Loucy (cell line): ENCODE results near the gene STXBP4.

ENCODE experiments used
- H2AFZ ChIP-seq: fragments of 200-600 bp; sonication (generic); 2 replicates; pipeline ENCODE4 v1.6.0; 2016; ENCODE audit warnings: antibody characterized with exemption, mild to moderate bottlenecking, low read length, moderate library complexity
- H3F3A ChIP-seq: fragments of 200-600 bp; 2 replicates; pipeline ENCODE4 v1.6.0; 2016; ENCODE audit warnings: antibody characterized with exemption, low read depth, mild to moderate bottlenecking
- H3K27me3 ChIP-seq: fragments of 200-600 bp; sonication (generic); 2 replicates; pipeline ENCODE4 v1.6.1; 2014; ENCODE audit warnings: low read length, mild to moderate bottlenecking; ENCODE audit not compliant: insufficient read depth, poor library complexity, severe bottlenecking
- H3K36me3 ChIP-seq: fragments of 200-600 bp; sonication (generic); 2 replicates; pipeline ENCODE4 v1.6.1; 2016; ENCODE audit warnings: low read length; ENCODE audit not compliant: insufficient read depth
- H3K4me1 ChIP-seq: fragments of 200-600 bp; sonication (generic); 2 replicates; pipeline ENCODE4 v1.5.1; 2014; ENCODE audit warnings: low read length, mild to moderate bottlenecking; ENCODE audit not compliant: insufficient read depth, poor library complexity, severe bottlenecking
- H3K4me2 ChIP-seq: fragments of 200-600 bp; sonication (generic); 2 replicates; pipeline ENCODE4 v1.6.0; 2014; ENCODE audit warnings: antibody characterized with exemption, low read length, low read depth, mild to moderate bottlenecking; ENCODE audit not compliant: poor library complexity, severe bottlenecking
- H3K4me3 ChIP-seq: fragments of 200-600 bp; sonication (generic); 2 replicates; pipeline ENCODE4 v1.5.1; 2014; ENCODE audit warnings: low read length, mild to moderate bottlenecking, mixed read lengths; ENCODE audit not compliant: poor library complexity, severe bottlenecking
- H3K79me2 ChIP-seq: fragments of 200-600 bp; sonication (generic); 2 replicates; pipeline ENCODE4 v1.6.1; 2014; ENCODE audit warnings: low read length; ENCODE audit not compliant: insufficient read depth
- H3K9ac ChIP-seq: fragments of 200-600 bp; sonication (generic); 2 replicates; pipeline ENCODE4 v1.6.0; 2014; ENCODE audit warnings: mild to moderate bottlenecking, low read depth, low read length, moderate library complexity; ENCODE audit not compliant: poor library complexity, severe bottlenecking
- H3K9me2 ChIP-seq: fragments of 200-600 bp; sonication (generic); replicated peaks from 2 replicates; pipeline ENCODE4 v1.6.1; 2016; ENCODE audit warnings: low read depth, low read length, mixed read lengths
- H3K9me3 ChIP-seq: fragments of 200-600 bp; sonication (generic); 2 replicates; pipeline ENCODE4 v1.6.1; 2014; ENCODE audit warnings: mild to moderate bottlenecking, antibody characterized with exemption, low read length, low read depth; ENCODE audit not compliant: insufficient read depth
- H4K20me1 ChIP-seq: fragments of 200-600 bp; sonication (generic); 2 replicates; pipeline ENCODE4 v1.6.0; 2014; ENCODE audit warnings: antibody characterized with exemption, low read length, mild to moderate bottlenecking; ENCODE audit not compliant: insufficient read depth, poor library complexity, severe bottlenecking
- EZH2phosphoT487 ChIP-seq: fragments of 200-600 bp; IDR thresholded peaks from 2 replicates; pipeline ENCODE4 v1.6.1; 2018; ENCODE audit warnings: antibody characterized with exemption, mild to moderate bottlenecking, moderate library complexity, borderline replicate concordance
- TF ChIP-seq, protein P1 (sequence below): fragments of 200-600 bp; sonication (generic); conservative IDR thresholded peaks from 2 replicates; pipeline ENCODE4 v1.5.1; 2014; ENCODE audit warnings: mild to moderate bottlenecking, antibody characterized with exemption, low read length

Gene STXBP4, protein sequence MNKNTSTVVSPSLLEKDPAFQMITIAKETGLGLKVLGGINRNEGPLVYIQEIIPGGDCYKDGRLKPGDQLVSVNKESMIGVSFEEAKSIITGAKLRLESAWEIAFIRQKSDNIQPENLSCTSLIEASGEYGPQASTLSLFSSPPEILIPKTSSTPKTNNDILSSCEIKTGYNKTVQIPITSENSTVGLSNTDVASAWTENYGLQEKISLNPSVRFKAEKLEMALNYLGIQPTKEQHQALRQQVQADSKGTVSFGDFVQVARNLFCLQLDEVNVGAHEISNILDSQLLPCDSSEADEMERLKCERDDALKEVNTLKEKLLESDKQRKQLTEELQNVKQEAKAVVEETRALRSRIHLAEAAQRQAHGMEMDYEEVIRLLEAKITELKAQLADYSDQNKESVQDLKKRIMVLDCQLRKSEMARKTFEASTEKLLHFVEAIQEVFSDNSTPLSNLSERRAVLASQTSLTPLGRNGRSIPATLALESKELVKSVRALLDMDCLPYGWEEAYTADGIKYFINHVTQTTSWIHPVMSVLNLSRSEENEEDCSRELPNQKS

DNA sequence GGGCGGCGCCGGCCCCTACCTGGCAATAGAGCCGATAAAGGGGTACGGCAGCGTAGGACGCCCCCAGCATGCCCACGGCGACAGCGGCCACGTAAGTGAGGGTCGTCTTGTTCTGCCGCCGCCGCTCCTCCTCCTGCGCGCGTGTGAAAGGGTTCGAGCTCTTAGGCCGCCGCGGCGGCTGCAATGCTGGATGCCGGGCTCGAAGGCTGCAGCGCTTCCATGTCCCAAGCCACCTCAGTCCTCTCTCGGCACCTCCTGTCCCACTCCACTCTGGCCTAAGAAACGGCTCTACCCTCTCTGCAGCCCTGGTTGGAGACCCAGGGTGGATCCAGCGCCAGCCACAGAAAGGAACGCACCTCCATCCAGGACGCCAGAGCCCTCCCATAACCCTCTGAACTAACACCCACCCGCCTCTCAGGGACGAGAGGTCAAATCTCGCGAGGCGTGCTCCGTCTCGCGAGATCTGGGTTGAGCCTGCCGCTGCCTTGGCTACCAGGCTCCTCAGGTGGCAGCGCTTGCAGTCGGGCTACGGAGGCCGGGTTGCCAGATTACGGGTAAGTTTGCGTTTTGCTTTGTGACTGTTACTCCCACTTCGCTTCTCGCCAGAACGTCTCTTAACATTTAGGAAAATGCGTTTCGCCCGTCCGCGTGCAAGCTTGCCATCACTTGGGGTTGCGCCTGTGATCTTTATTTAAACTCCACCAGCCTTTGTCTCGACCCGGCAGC is at the start of gene STXBP4, which contains the start of gene COX11:
Gene STXBP4 (plus strand): TSS at position 504 of the 726 bp plus-strand sequence. CDS start 17,455 bp downstream, outside the sequence.
Gene COX11 (minus strand): TSS at position 393 of the 726 bp plus-strand sequence. CDS start 8 bp downstream, at position 385.
- H3F3A ChIP-seq = no peaks in the 10 kb centered on the region
- peak within 1 kb of the TSS; percentile 90 for H3K9ac ChIP-seq
- H3K79me2 ChIP-seq = peaks cover 60% of the 10 kb centered on the region
- no peak for TF ChIP-seq EZH2phosphoT487
- TF ChIP-seq, protein P1, sequence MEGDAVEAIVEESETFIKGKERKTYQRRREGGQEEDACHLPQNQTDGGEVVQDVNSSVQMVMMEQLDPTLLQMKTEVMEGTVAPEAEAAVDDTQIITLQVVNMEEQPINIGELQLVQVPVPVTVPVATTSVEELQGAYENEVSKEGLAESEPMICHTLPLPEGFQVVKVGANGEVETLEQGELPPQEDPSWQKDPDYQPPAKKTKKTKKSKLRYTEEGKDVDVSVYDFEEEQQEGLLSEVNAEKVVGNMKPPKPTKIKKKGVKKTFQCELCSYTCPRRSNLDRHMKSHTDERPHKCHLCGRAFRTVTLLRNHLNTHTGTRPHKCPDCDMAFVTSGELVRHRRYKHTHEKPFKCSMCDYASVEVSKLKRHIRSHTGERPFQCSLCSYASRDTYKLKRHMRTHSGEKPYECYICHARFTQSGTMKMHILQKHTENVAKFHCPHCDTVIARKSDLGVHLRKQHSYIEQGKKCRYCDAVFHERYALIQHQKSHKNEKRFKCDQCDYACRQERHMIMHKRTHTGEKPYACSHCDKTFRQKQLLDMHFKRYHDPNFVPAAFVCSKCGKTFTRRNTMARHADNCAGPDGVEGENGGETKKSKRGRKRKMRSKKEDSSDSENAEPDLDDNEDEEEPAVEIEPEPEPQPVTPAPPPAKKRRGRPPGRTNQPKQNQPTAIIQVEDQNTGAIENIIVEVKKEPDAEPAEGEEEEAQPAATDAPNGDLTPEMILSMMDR = peak; percentile 60
- H4K20me1 ChIP-seq = peaks cover 6% of the 10 kb centered on the region
- no peaks in the 10 kb centered on the region for H3K27me3 ChIP-seq
- no peaks in the 10 kb centered on the region for H3K9me2 ChIP-seq
- peak within 1 kb of the TSS; percentile 86 for H3K4me3 ChIP-seq
- H3K4me2 ChIP-seq = peak within 1 kb of the TSS; percentile 83
- H3K36me3 ChIP-seq = peaks cover 8% of the 10 kb centered on the region; the same call in 1 of the 2 replicates
- H2AFZ ChIP-seq = peak within 1 kb of the TSS; percentile 95
- H3K4me1 ChIP-seq = peaks cover 60% of the 10 kb centered on the region
- H3K9me3 ChIP-seq = no peaks in the 10 kb centered on the region

DNA sequence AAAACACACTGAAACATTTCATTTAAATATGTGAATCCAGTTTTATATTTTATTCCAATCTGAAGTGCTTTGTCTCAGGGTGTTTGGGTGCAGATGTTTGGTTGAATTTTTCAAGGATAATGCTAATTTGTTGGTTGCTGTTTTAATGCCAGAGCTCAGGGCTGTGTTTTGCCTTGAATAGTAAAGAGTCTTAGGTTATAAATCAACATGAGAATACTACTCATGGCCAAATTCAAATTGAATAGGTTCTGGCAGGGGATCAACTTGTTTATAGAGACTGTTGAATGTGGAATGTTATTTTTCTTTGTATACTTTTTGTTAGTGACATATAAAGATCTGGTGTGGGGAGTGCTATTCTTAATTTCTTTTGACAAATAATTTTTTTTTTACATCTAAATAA is 49.1 kb upstream of the STXBP4 start:
- Histone ChIP-seq H3K4me1 (no peaks in the 10 kb centered on the region), H3K9me2 (no peaks in the 10 kb centered on the region), H3K4me2 (no peak overlapping the region), H2AFZ (no peak overlapping the region), H3K4me3 (no peak overlapping the region), H3K9ac (no peak overlapping the region), H3K27me3 (no peaks in the 10 kb centered on the region), H3K79me2 (no peaks in the 10 kb centered on the region), H3F3A (no peaks in the 10 kb centered on the region), H3K9me3 (no peaks in the 10 kb centered on the region), H4K20me1 (no peaks in the 10 kb centered on the region), H3K36me3 (no peaks in the 10 kb centered on the region)
- no peak for TF ChIP-seq EZH2phosphoT487
- TF ChIP-seq, protein P1 = no peak

DNA sequence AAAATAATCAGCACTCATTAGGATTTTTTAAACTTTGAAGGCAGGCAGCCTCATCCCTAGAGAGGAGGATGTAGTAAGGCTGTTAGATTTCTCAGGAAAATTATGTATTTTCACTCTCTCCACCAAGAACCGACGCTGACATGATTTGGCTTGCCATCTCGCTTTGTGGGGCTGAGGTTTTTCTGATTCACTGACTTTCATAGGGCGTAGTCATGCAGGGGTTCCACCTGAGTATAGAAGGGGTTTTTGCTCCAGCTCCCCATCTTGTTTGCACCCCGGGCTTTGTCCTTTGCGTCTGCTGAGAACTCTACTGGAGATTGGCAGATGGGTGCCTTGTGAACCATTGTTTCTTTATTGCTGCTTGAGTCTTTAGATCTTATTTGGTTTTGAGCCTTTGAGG is 47.7 kb upstream of the STXBP4 start:
- Histone ChIP-seq H2AFZ (no peak overlapping the region), H3K9me3 (no peaks in the 10 kb centered on the region), H3K4me3 (no peak overlapping the region), H3K4me2 (no peak overlapping the region), H3K36me3 (no peaks in the 10 kb centered on the region), H3F3A (no peaks in the 10 kb centered on the region), H3K9ac (no peak overlapping the region), H3K27me3 (no peaks in the 10 kb centered on the region), H3K79me2 (no peaks in the 10 kb centered on the region), H3K9me2 (no peaks in the 10 kb centered on the region), H3K4me1 (no peaks in the 10 kb centered on the region), H4K20me1 (no peaks in the 10 kb centered on the region)
- TF ChIP-seq EZH2phosphoT487 = no peak
- TF ChIP-seq, protein P1 = no peak
